ENCODE measurements around the gene GARIN5B.

DNA sequence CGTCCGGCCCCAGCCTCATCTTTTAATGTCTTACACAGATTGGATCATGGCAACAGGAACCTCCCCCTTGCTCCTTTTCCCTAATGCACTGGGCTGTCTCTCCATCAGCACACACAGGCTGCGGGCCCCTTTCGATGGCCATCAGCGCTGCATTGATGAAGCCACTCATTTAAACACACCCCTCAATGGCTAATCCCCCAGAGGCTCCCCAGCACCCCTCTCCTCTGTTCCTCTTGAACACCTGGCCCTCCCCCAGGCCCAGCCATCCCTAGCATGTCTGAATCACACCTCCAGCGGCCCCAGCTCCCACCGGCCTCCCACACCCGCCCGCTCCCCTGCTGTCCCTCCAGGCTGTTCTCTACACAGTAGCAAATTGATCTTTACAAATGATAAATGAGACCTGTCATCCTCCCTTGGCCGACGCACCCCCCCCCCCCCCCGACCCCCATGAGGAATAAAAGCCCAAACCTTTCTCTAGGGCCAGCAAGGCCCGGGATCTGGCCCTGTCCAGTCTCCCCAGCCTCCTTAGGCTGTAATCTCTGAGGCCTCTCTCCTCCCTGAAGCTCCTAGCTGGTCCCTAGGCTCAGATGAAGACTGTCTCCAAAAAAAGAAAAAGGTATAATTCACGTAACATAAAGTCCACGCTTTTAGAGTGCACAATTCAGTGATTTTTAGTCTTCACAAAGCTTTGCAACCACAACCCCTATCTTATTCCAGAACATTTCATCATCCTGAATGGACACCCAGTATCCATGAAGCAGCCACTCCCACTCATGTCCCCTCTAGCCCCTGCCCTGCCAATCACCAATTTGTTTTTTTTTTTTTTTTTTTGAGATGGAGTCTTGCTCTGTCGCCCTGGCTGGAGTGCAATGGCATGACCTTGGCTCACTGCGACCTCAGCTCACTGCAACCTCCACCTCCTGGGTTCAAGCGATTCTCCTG is 30.0 kb upstream of the GARIN5B start:
- TF ChIP-seq, protein P1, sequence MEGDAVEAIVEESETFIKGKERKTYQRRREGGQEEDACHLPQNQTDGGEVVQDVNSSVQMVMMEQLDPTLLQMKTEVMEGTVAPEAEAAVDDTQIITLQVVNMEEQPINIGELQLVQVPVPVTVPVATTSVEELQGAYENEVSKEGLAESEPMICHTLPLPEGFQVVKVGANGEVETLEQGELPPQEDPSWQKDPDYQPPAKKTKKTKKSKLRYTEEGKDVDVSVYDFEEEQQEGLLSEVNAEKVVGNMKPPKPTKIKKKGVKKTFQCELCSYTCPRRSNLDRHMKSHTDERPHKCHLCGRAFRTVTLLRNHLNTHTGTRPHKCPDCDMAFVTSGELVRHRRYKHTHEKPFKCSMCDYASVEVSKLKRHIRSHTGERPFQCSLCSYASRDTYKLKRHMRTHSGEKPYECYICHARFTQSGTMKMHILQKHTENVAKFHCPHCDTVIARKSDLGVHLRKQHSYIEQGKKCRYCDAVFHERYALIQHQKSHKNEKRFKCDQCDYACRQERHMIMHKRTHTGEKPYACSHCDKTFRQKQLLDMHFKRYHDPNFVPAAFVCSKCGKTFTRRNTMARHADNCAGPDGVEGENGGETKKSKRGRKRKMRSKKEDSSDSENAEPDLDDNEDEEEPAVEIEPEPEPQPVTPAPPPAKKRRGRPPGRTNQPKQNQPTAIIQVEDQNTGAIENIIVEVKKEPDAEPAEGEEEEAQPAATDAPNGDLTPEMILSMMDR (IDR thresholded peaks at IDR 0.05; ENCODE audit: control extremely low read depth in 1 of 3, insufficient read depth in 1 of 3, low read depth in 1 of 3, low read length in 3 of 3), result no peak
- no peak for TF ChIP-seq EZH2 (IDR thresholded peaks at IDR 0.05; ENCODE audit: low read depth, low read length, severe bottlenecking)

Data from H1 (cell line).